A673 (cell line): ENCODE data around the gene RPS6KA1. TPM values are rescaled to one million over a fixed set of nuclear protein-coding genes. Genes with fewer than 3 reads are reported as not detected.

Experiments
- BruUV-seq: library from RNA; stranded (reverse); fragments of 400-500 nt; replicated peaks from 2 replicates; lab custom pipeline; 2021; lab: Mats Ljungman, UMichigan
- CTCF ChIA-PET: fragments of 300-600 bp; sonication (Branson Sonifier 250); formaldehyde crosslinking; loops from one replicate; lab custom pipeline; 2022; ENCODE audit warnings: antibody characterized with exemption; lab: Charles Lee
- POLR2A ChIA-PET: fragments of 300-600 bp; sonication (Branson Sonifier 250); formaldehyde crosslinking; loops from one replicate; lab custom pipeline; 2022; ENCODE audit warnings: antibody characterized with exemption; ENCODE audit not compliant: low non-redundant PET; lab: Charles Lee
- DNase-seq: peaks from one replicate; pipeline ENCODE4 v3.0.0-alpha.2; 2015; ENCODE audit warnings: low spot score
- H3K27ac ChIP-seq: fragments of 200-600 bp; sonication (generic); 2 replicates; pipeline ENCODE4 v1.5.1; 2016; ENCODE audit warnings: mixed run types, low read depth, mild to moderate bottlenecking, mixed read lengths, antibody characterized with exemption, low read length; ENCODE audit not compliant: poor library complexity, severe bottlenecking
- H3K27me3 ChIP-seq: fragments of 200-600 bp; sonication (generic); replicated peaks from 2 replicates; pipeline ENCODE4 v1.6.1; 2017; ENCODE audit warnings: mixed run types, low read depth, mild to moderate bottlenecking, mixed read lengths, antibody characterized with exemption, low read length; ENCODE audit not compliant: insufficient read depth, poor library complexity
- H3K36me3 ChIP-seq: fragments of 200-600 bp; sonication (generic); 2 replicates; pipeline ENCODE4 v1.6.1; 2016; ENCODE audit warnings: mixed run types, mild to moderate bottlenecking, mixed read lengths, antibody characterized with exemption, low read length; ENCODE audit not compliant: insufficient read depth, poor library complexity, severe bottlenecking
- H3K4me1 ChIP-seq: fragments of 200-600 bp; sonication (generic); 2 replicates; pipeline ENCODE4 v1.6.1; 2017; ENCODE audit warnings: mixed run types, mild to moderate bottlenecking, mixed read lengths, antibody characterized with exemption, low read length; ENCODE audit not compliant: insufficient read depth, poor library complexity, severe bottlenecking
- H3K4me3 ChIP-seq: fragments of 200-600 bp; sonication (generic); 2 replicates; pipeline ENCODE4 v1.5.1; 2016; ENCODE audit warnings: low read depth, mixed run types, mild to moderate bottlenecking, mixed read lengths, low read length; ENCODE audit not compliant: poor library complexity, severe bottlenecking
- H3K9me3 ChIP-seq: fragments of 200-600 bp; sonication (generic); 2 replicates; pipeline ENCODE4 v1.6.1; 2016; ENCODE audit warnings: mixed run types, low read depth, mild to moderate bottlenecking, mixed read lengths, antibody characterized with exemption, low read length; ENCODE audit not compliant: poor library complexity, severe bottlenecking
- EZH2 ChIP-seq: fragments of 200-600 bp; sonication (generic); IDR thresholded peaks from 2 replicates; pipeline ENCODE4 v1.6.1; 2017; ENCODE audit warnings: borderline replicate concordance, low read depth, mild to moderate bottlenecking, mixed read lengths, antibody characterized with exemption, low read length; ENCODE audit not compliant: poor library complexity, severe bottlenecking
- intact Hi-C: fragments of 100-400 bp; cut with micrococcal nuclease; formaldehyde crosslinking; loops from one replicate; pipeline ENCODE4 v1.10.0; 2022; ENCODE audit not compliant: unreplicated experiment
- total RNA-seq: library from RNA; stranded (reverse); gene quantifications from 2 replicates; pipeline ENCODE4 v1.2.3, GENCODE V29; 2021
- TF ChIP-seq, protein P1 (sequence below): fragments of 300-800, 200-600 bp; sonication (generic); conservative IDR thresholded peaks from 2 replicates; pipeline ENCODE4 v1.5.1; 2017; ENCODE audit warnings: low read depth, mild to moderate bottlenecking, antibody characterized with exemption, low read length, moderate library complexity, mixed read lengths

Gene RPS6KA1
- total RNA-seq, 1 experiment from 2014 or later = 6.3 TPM

DNA sequence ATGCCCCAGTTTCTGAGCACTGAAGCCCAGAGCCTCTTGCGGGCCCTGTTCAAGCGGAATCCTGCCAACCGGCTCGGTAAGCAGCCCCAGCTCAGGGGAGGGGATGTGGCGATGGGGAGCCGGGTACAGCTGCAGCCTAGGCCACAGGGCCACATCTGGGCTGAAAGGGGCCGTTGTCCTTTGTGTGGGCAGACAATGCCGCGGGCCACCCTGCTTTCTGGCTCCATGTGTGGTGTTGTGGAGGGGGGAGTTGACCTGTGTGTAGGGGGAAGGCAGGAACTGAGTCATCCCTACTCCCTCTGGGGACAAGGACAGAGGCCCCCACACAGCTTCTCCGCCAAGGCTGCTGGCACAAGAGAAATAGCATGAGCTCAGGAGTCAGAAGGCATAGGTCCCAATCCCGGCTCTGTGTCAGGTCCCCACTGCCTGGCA lies 26.0 kb downstream of the RPS6KA1 start:
- Histone ChIP-seq H3K9me3 (no peaks in the 10 kb centered on the region), H3K4me3 (no peak overlapping the region), H3K36me3 (no peaks in the 10 kb centered on the region), H3K4me1 (no peaks in the 10 kb centered on the region), H3K27me3 (no peaks in the 10 kb centered on the region), H3K27ac (no peak overlapping the region)
- CTCF ChIA-PET = no interaction called here
- DNase-seq = no peak
- no TSS peak for BruUV-seq
- intact Hi-C loops = no loop called here
- TF ChIP-seq EZH2 = no peak
- TF ChIP-seq, protein P1, sequence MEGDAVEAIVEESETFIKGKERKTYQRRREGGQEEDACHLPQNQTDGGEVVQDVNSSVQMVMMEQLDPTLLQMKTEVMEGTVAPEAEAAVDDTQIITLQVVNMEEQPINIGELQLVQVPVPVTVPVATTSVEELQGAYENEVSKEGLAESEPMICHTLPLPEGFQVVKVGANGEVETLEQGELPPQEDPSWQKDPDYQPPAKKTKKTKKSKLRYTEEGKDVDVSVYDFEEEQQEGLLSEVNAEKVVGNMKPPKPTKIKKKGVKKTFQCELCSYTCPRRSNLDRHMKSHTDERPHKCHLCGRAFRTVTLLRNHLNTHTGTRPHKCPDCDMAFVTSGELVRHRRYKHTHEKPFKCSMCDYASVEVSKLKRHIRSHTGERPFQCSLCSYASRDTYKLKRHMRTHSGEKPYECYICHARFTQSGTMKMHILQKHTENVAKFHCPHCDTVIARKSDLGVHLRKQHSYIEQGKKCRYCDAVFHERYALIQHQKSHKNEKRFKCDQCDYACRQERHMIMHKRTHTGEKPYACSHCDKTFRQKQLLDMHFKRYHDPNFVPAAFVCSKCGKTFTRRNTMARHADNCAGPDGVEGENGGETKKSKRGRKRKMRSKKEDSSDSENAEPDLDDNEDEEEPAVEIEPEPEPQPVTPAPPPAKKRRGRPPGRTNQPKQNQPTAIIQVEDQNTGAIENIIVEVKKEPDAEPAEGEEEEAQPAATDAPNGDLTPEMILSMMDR = no peak
- POLR2A ChIA-PET = no interaction called here

DNA sequence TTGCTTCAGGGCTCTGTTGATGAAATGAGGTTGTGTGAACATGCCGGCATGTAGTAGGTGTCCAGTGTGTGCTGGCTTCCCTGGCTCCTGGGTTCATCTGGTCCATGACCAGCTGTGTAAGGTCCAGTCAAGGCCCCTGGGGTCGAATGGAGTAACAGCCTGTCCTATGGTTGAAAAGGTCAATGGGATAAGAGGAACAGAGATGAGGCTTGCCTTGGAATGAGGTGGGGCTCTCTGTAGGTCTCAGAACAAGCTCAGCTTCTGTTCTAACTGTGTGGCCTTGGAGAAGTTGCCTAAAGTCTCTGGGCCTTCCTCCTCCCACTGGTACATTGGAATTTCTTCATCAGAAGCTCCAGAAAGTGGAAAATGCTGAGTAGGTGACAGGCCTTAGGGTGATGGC lies 26.6 kb downstream of the RPS6KA1 start:
- POLR2A ChIA-PET = no interaction called here
- no peaks in the 10 kb centered on the region for H3K36me3 ChIP-seq
- CTCF ChIA-PET = no interaction called here

DNA sequence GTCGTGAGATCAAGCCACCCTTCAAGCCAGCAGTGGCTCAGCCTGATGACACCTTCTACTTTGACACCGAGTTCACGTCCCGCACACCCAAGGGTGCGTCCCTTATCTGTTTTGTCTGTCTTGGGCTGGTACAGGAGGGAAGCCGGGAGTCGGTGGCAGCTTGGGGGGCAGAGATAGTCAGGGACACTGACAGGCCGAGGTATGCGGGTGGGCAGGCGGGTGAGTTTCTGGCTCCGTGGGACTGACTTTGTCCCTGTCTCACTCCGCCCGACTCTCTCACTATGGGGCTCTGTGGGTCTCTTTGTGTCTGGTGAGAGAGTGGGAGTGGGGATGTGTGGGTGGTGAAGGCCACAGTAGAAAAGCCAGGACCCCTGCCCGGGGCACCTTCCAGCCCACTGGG lies 27.4 kb downstream of the RPS6KA1 start:
- no peak overlapping the region for H3K27ac ChIP-seq
- TF ChIP-seq, protein P1 = no peak
- TF ChIP-seq EZH2 = no peak
- H3K9me3 ChIP-seq = no peaks in the 10 kb centered on the region
- no peak overlapping the region for H3K4me3 ChIP-seq
- DNase-seq = no peak
- no peaks in the 10 kb centered on the region for H3K27me3 ChIP-seq
- no peaks in the 10 kb centered on the region for H3K36me3 ChIP-seq
- intact Hi-C loops = no loop called here
- CTCF ChIA-PET = no interaction called here
- POLR2A ChIA-PET = interaction anchor here (0.6 kb wide), 1 partner anchor 75 kb away, joined by 3 read pairs; no protein-coding TSS in a partner anchor
- BruUV-seq = no TSS peak
- no peaks in the 10 kb centered on the region for H3K4me1 ChIP-seq

More for the DNA sequence above, 26.6 kb downstream of the RPS6KA1 start:
- Histone ChIP-seq H3K4me1 (no peaks in the 10 kb centered on the region), H3K9me3 (no peaks in the 10 kb centered on the region), H3K27me3 (no peaks in the 10 kb centered on the region), H3K4me3 (no peak overlapping the region), H3K27ac (no peak overlapping the region)
- TF ChIP-seq, protein P1 = no peak
- TF ChIP-seq EZH2 = no peak
- no peak for DNase-seq
- intact Hi-C loops = no loop called here
- no TSS peak for BruUV-seq
